HepG2 (cell line): ENCODE results near the gene INF2. TPM values are rescaled to one million over a fixed set of nuclear protein-coding genes. Genes with fewer than 3 reads are reported as not detected.
A peak's percentile ranks its signal among the peaks of the same experiment; 100 is the strongest.

ENCODE experiments used
- polyA plus RNA-seq, 8 experiments: library from polyadenylated mRNA; depleted of rRNA in 3 of 8; stranded (reverse) in 7 of 8; unstranded in 1 of 8; fragments of >200 nt; fragmentation: Illumina TruSeq in 4 of 8; extraction: Trizol in 4 of 8; gene quantifications; 2 replicates each; pipeline versions ENCODE4 v1.2.1 to v1.2.3, GENCODE V29; 2011 to 2016; ENCODE audit warnings: low read depth in 4 of 8, missing spikeins in 1 of 8, mixed read lengths in 1 of 8; ENCODE audit not compliant: insufficient read depth in 1 of 8
- total RNA-seq, 5 experiments: library from RNA; depleted of rRNA; stranded (reverse); fragments of >200 nt; fragmentation: Illumina TruSeq; extraction: Trizol; gene quantifications; 2 replicates each; pipeline ENCODE4 v1.2.3, GENCODE V29; 2016; ENCODE audit warnings: low read depth in 1 of 5
- TF ChIP-seq, protein P1 (sequence below): sonication (generic); formaldehyde crosslinking; IDR thresholded peaks from 2 replicates; pipeline ENCODE4 v1.4.0; 2020; ENCODE audit warnings: missing genetic modification reagents
- TF ChIP-seq, protein P2 (sequence below): sonication (generic); formaldehyde crosslinking; IDR thresholded peaks from 2 replicates; pipeline ENCODE4 v1.4.0; 2020; ENCODE audit warnings: missing genetic modification reagents
- TF ChIP-seq, protein P3 (sequence below): sonication (generic); formaldehyde crosslinking; IDR thresholded peaks from 2 replicates; pipeline ENCODE4 v1.9.0; 2021; ENCODE audit warnings: missing genetic modification reagents, borderline replicate concordance
- TF ChIP-seq, protein P4 (sequence below), 2 experiments: sonication (generic) in 1 of 2; formaldehyde crosslinking in 1 of 2; IDR thresholded peaks; 2 replicates each; pipeline versions ENCODE4 v1.5.1 to v1.6.1; 2011 to 2020; ENCODE audit warnings: borderline replicate concordance in 1 of 2, low read depth in 1 of 2, low read length in 1 of 2, mild to moderate bottlenecking in 1 of 2, missing genetic modification reagents in 1 of 2, moderate library complexity in 1 of 2
- TF ChIP-seq, protein P5 (sequence below), 2 experiments: sonication (generic) in 1 of 2; formaldehyde crosslinking in 1 of 2; IDR thresholded peaks; 2 replicates each; pipeline versions ENCODE4 v1.6.1 to v1.9.0; 2014 to 2022; ENCODE audit warnings: antibody characterized with exemption in 1 of 2, borderline replicate concordance in 1 of 2, inconsistent platforms in 1 of 2, low read depth in 1 of 2, missing genetic modification reagents in 1 of 2
- TF ChIP-seq, protein P6 (sequence below): sonication (generic); formaldehyde crosslinking; IDR thresholded peaks from 2 replicates; pipeline ENCODE4 v1.5.0; 2020; ENCODE audit warnings: missing genetic modification reagents

Gene INF2
- total and polyA plus RNA-seq, 2 of the 13 experiments (the other 11 are each of a cell fraction or from before 2014, with no cell fraction given) = 16.4 to 26.4 TPM

DNA sequence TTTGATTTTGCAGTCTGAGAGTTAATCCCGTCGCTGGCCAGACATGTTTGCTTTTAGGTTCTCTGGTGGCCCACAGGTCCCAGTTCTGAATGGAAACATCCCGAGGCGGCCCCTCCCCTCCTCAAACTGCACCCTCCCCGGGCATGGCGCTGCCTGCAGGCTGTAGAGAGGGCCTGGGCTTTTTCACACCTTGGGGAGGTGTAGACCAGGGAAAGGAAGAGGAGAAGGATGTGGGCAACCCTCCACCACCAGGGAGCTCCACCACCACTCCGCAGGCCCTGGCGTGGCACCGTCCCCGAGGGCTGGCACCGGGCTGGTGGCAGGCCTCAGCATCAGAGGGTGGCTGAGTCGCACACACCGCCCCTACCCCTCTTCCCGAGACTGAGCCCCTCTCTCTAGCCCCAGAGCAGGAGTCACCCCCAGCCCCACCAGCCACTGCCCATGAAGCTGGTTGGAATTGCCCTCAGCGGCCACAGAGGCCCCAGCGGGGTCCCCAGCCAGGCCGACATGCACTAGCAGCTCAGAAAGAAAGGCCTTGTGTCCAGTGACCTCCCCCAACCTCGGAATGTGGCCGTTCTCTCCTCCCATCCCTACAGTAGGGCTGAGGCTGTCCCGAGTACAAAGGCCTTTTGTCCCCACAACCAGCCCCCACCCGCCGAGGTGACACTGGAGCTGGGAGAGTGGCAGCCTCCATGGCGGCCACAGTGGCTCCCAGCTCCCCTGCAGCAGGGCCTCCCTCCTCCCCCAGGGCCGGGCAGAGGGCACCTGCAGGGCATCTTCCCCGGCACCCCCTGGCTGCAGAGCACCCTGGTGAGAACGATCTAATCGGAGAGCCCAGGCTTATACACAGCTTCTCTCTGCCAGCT is 23.5 kb upstream of the INF2 start (continued):
- TF ChIP-seq, protein P1, sequence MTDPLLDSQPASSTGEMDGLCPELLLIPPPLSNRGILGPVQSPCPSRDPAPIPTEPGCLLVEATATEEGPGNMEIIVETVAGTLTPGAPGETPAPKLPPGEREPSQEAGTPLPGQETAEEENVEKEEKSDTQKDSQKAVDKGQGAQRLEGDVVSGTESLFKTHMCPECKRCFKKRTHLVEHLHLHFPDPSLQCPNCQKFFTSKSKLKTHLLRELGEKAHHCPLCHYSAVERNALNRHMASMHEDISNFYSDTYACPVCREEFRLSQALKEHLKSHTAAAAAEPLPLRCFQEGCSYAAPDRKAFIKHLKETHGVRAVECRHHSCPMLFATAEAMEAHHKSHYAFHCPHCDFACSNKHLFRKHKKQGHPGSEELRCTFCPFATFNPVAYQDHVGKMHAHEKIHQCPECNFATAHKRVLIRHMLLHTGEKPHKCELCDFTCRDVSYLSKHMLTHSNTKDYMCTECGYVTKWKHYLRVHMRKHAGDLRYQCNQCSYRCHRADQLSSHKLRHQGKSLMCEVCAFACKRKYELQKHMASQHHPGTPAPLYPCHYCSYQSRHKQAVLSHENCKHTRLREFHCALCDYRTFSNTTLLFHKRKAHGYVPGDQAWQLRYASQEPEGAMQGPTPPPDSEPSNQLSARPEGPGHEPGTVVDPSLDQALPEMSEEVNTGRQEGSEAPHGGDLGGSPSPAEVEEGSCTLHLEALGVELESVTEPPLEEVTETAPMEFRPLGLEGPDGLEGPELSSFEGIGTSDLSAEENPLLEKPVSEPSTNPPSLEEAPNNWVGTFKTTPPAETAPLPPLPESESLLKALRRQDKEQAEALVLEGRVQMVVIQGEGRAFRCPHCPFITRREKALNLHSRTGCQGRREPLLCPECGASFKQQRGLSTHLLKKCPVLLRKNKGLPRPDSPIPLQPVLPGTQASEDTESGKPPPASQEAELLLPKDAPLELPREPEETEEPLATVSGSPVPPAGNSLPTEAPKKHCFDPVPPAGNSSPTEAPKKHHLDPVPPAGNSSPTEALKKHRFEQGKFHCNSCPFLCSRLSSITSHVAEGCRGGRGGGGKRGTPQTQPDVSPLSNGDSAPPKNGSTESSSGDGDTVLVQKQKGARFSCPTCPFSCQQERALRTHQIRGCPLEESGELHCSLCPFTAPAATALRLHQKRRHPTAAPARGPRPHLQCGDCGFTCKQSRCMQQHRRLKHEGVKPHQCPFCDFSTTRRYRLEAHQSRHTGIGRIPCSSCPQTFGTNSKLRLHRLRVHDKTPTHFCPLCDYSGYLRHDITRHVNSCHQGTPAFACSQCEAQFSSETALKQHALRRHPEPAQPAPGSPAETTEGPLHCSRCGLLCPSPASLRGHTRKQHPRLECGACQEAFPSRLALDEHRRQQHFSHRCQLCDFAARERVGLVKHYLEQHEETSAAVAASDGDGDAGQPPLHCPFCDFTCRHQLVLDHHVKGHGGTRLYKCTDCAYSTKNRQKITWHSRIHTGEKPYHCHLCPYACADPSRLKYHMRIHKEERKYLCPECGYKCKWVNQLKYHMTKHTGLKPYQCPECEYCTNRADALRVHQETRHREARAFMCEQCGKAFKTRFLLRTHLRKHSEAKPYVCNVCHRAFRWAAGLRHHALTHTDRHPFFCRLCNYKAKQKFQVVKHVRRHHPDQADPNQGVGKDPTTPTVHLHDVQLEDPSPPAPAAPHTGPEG = peak; percentile 66; the same call in 1 of the 2 replicates
- TF ChIP-seq, protein P2, sequence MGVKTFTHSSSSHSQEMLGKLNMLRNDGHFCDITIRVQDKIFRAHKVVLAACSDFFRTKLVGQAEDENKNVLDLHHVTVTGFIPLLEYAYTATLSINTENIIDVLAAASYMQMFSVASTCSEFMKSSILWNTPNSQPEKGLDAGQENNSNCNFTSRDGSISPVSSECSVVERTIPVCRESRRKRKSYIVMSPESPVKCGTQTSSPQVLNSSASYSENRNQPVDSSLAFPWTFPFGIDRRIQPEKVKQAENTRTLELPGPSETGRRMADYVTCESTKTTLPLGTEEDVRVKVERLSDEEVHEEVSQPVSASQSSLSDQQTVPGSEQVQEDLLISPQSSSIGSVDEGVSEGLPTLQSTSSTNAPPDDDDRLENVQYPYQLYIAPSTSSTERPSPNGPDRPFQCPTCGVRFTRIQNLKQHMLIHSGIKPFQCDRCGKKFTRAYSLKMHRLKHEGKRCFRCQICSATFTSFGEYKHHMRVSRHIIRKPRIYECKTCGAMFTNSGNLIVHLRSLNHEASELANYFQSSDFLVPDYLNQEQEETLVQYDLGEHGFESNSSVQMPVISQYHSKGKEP (CRISPR knock-in tag) = no peak
- TF ChIP-seq, protein P3, sequence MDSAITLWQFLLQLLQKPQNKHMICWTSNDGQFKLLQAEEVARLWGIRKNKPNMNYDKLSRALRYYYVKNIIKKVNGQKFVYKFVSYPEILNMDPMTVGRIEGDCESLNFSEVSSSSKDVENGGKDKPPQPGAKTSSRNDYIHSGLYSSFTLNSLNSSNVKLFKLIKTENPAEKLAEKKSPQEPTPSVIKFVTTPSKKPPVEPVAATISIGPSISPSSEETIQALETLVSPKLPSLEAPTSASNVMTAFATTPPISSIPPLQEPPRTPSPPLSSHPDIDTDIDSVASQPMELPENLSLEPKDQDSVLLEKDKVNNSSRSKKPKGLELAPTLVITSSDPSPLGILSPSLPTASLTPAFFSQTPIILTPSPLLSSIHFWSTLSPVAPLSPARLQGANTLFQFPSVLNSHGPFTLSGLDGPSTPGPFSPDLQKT (CRISPR knock-in tag) = no peak
- TF ChIP-seq, protein P4, sequence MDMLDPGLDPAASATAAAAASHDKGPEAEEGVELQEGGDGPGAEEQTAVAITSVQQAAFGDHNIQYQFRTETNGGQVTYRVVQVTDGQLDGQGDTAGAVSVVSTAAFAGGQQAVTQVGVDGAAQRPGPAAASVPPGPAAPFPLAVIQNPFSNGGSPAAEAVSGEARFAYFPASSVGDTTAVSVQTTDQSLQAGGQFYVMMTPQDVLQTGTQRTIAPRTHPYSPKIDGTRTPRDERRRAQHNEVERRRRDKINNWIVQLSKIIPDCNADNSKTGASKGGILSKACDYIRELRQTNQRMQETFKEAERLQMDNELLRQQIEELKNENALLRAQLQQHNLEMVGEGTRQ (IDR thresholded peaks at IDR 0.05; ENCODE audit: low read depth, low read length) = no peak
- TF ChIP-seq, protein P4 (CRISPR knock-in tag; IDR thresholded peaks at IDR 0.05; ENCODE audit: borderline replicate concordance) = no peak
- TF ChIP-seq, protein P5, sequence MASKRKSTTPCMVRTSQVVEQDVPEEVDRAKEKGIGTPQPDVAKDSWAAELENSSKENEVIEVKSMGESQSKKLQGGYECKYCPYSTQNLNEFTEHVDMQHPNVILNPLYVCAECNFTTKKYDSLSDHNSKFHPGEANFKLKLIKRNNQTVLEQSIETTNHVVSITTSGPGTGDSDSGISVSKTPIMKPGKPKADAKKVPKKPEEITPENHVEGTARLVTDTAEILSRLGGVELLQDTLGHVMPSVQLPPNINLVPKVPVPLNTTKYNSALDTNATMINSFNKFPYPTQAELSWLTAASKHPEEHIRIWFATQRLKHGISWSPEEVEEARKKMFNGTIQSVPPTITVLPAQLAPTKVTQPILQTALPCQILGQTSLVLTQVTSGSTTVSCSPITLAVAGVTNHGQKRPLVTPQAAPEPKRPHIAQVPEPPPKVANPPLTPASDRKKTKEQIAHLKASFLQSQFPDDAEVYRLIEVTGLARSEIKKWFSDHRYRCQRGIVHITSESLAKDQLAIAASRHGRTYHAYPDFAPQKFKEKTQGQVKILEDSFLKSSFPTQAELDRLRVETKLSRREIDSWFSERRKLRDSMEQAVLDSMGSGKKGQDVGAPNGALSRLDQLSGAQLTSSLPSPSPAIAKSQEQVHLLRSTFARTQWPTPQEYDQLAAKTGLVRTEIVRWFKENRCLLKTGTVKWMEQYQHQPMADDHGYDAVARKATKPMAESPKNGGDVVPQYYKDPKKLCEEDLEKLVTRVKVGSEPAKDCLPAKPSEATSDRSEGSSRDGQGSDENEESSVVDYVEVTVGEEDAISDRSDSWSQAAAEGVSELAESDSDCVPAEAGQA (IDR thresholded peaks at IDR 0.05; ENCODE audit: low read depth) = peak; percentile 75
- TF ChIP-seq, protein P5 (CRISPR knock-in tag; IDR thresholded peaks at IDR 0.05; ENCODE audit: borderline replicate concordance) = no peak
- TF ChIP-seq, protein P6, sequence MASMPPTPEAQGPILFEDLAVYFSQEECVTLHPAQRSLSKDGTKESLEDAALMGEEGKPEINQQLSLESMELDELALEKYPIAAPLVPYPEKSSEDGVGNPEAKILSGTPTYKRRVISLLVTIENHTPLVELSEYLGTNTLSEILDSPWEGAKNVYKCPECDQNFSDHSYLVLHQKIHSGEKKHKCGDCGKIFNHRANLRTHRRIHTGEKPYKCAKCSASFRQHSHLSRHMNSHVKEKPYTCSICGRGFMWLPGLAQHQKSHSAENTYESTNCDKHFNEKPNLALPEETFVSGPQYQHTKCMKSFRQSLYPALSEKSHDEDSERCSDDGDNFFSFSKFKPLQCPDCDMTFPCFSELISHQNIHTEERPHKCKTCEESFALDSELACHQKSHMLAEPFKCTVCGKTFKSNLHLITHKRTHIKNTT (CRISPR knock-in tag) = no peak
